Measurements from ENCODE around the gene ZSWIM1.

GRCh38 chr20:45887346-45887715 lies 6.3 kb downstream of the ZSWIM1 start, which contains the start of gene SPATA25:
- no peak for TF ChIP-seq CTCF (CRISPR knock-in tag; IDR thresholded peaks at IDR 0.05)
- no peak for TF ChIP-seq ZNF3 (CRISPR knock-in tag; IDR thresholded peaks at IDR 0.05)
